K562 (cell line): Measurements from ENCODE around the gene PALM3. TPM values are rescaled to one million over a fixed set of nuclear protein-coding genes. Genes with fewer than 3 reads are reported as not detected.

ENCODE experiments used
- ADNP ChIP-seq: fragments of 200-800 bp; sonication (Bioruptor generic); IDR thresholded peaks from 2 replicates; pipeline ENCODE4 v1.6.1; 2016; ENCODE audit warnings: missing genetic modification characterization, missing compliant biosample characterization
- DACH1 ChIP-seq: fragments of 450-650 bp; IDR thresholded peaks from 2 replicates; pipeline ENCODE4 v1.6.1; 2018; ENCODE audit not compliant: partially characterized antibody
- DPF2 ChIP-seq: fragments of 450-650 bp; IDR thresholded peaks from 2 replicates; pipeline ENCODE4 v1.6.1; 2016
- FOXM1 ChIP-seq, 2 experiments: fragments of 450-650 bp in 1 of 2; sonication (generic) in 1 of 2; formaldehyde crosslinking in 1 of 2; IDR thresholded peaks; 2 replicates each; pipeline versions ENCODE4 v1.6.1 to v1.9.0; 2017 to 2022; ENCODE audit warnings: low read depth in 2 of 2, mild to moderate bottlenecking in 2 of 2, missing genetic modification reagents in 1 of 2, moderate library complexity in 1 of 2
- GABPB1 ChIP-seq: sonication (generic); formaldehyde crosslinking; IDR thresholded peaks from 2 replicates; pipeline ENCODE4 v1.8.0; 2022; ENCODE audit warnings: mild to moderate bottlenecking, missing genetic modification reagents
- GATAD2A ChIP-seq: fragments of 450-650 bp; IDR thresholded peaks from 2 replicates; pipeline ENCODE4 v1.6.1; 2017
- HNRNPL ChIP-seq: fragments of 200-400 bp; formaldehyde crosslinking; IDR thresholded peaks from 2 replicates; pipeline ENCODE4 v1.6.1; 2017; ENCODE audit warnings: low read depth, mild to moderate bottlenecking, low read length
- ILF3 ChIP-seq: fragments of 450-650 bp; IDR thresholded peaks from 2 replicates; pipeline ENCODE4 v1.6.1; 2018; ENCODE audit warnings: antibody characterized with exemption, mild to moderate bottlenecking, moderate library complexity, borderline replicate concordance
- LCOR ChIP-seq: sonication (generic); formaldehyde crosslinking; IDR thresholded peaks from 2 replicates; pipeline ENCODE4 v1.8.0; 2022; ENCODE audit warnings: mild to moderate bottlenecking, missing genetic modification reagents
- MEF2D ChIP-seq: conservative IDR thresholded peaks from 2 replicates; pipeline ENCODE4 v1.6.1; 2016; ENCODE audit warnings: low read depth, missing genetic modification characterization, missing compliant biosample characterization
- NFRKB ChIP-seq: fragments of 450-650 bp; IDR thresholded peaks from 2 replicates; pipeline ENCODE4 v1.6.1; 2016; ENCODE audit warnings: low read depth
- POLR3G ChIP-seq: IDR thresholded peaks from 2 replicates; pipeline ENCODE4 v1.6.1; 2011; ENCODE audit not compliant: insufficient read length, insufficient replicate concordance; ENCODE audit errors: extremely low read depth
- SP1 ChIP-seq: sonication (generic); formaldehyde crosslinking; IDR thresholded peaks from 2 replicates; pipeline ENCODE4 v1.8.1; 2022; ENCODE audit warnings: mild to moderate bottlenecking, missing genetic modification reagents
- TCF3 ChIP-seq: sonication (generic); formaldehyde crosslinking; IDR thresholded peaks from 2 replicates; pipeline ENCODE4 v1.4.0; 2020; ENCODE audit warnings: mild to moderate bottlenecking, missing genetic modification reagents
- TCF7 ChIP-seq: sonication (generic); IDR thresholded peaks from 2 replicates; pipeline ENCODE4 v1.6.1; 2016; ENCODE audit warnings: antibody characterized with exemption, borderline replicate concordance
- U2AF1 ChIP-seq: fragments of 200-400 bp; formaldehyde crosslinking; optimal IDR thresholded peaks from 2 replicates; pipeline ENCODE3; 2017; ENCODE audit warnings: mild to moderate bottlenecking, low read depth, low read length, moderate library complexity
- ZBTB17 ChIP-seq: fragments of 450-650 bp; formaldehyde crosslinking; IDR thresholded peaks from 2 replicates; pipeline ENCODE4 v1.4.0; 2020; ENCODE audit warnings: mild to moderate bottlenecking
- ZNF133 ChIP-seq: fragments of 250-450 bp; sonication (Bioruptor Pico); IDR thresholded peaks from 2 replicates; pipeline ENCODE4 v1.4.0; 2020; ENCODE audit warnings: mild to moderate bottlenecking
- ZNF695 ChIP-seq: fragments of 450-650 bp; formaldehyde crosslinking; IDR thresholded peaks from 2 replicates; pipeline ENCODE4 v1.4.0; 2020; ENCODE audit warnings: mild to moderate bottlenecking, moderate library complexity
- polyA plus RNA-seq, 8 experiments: library from polyadenylated mRNA; depleted of rRNA in 4 of 8; stranded (reverse) in 5 of 8; unstranded in 3 of 8; fragments of >200 nt; fragmentation: Nextera tagmentation in 2 of 8; fragmentation: Illumina TruSeq in 1 of 8; extraction: Ambion mirVana in 2 of 8; extraction: Trizol in 1 of 8; gene quantifications; 2 replicates each; pipeline versions ENCODE4 v1.2.1 to v1.2.3, GENCODE V29; 2011 to 2014; ENCODE audit warnings: inconsistent platforms in 1 of 8, missing spikeins in 1 of 8
- total RNA-seq, 7 experiments: library from RNA; depleted of rRNA in 6 of 7; stranded (reverse); fragments of >200 nt in 6 of 7; fragmentation: Illumina TruSeq in 2 of 7; extraction: Trizol in 2 of 7; gene quantifications; 2 replicates each; pipeline versions ENCODE4 v1.2.1 to v1.2.3, GENCODE V29; 2011 to 2021; ENCODE audit warnings: low replicate concordance in 1 of 7
- TF ChIP-seq, protein P1 (sequence below): fragments of 450-650 bp; IDR thresholded peaks from 2 replicates; pipeline ENCODE4 v1.6.1; 2017; ENCODE audit warnings: mild to moderate bottlenecking, moderate library complexity
- TF ChIP-seq, protein P2 (sequence below): sonication (generic); formaldehyde crosslinking; IDR thresholded peaks from 2 replicates; pipeline ENCODE4 v1.8.0; 2022; ENCODE audit warnings: missing genetic modification reagents, mild to moderate bottlenecking, borderline replicate concordance
- TF ChIP-seq, protein P3 (sequence below): fragments of 250-450 bp; sonication (Bioruptor Pico); IDR thresholded peaks from 2 replicates; pipeline ENCODE4 v1.4.0; 2020; ENCODE audit warnings: mild to moderate bottlenecking

Gene PALM3
- total and polyA plus RNA-seq, 9 of the 15 experiments (the other 6 are each of a cell fraction or from before 2014, with no cell fraction given), result 0.07 to 9.3 (median 3.3) TPM

DNA sequence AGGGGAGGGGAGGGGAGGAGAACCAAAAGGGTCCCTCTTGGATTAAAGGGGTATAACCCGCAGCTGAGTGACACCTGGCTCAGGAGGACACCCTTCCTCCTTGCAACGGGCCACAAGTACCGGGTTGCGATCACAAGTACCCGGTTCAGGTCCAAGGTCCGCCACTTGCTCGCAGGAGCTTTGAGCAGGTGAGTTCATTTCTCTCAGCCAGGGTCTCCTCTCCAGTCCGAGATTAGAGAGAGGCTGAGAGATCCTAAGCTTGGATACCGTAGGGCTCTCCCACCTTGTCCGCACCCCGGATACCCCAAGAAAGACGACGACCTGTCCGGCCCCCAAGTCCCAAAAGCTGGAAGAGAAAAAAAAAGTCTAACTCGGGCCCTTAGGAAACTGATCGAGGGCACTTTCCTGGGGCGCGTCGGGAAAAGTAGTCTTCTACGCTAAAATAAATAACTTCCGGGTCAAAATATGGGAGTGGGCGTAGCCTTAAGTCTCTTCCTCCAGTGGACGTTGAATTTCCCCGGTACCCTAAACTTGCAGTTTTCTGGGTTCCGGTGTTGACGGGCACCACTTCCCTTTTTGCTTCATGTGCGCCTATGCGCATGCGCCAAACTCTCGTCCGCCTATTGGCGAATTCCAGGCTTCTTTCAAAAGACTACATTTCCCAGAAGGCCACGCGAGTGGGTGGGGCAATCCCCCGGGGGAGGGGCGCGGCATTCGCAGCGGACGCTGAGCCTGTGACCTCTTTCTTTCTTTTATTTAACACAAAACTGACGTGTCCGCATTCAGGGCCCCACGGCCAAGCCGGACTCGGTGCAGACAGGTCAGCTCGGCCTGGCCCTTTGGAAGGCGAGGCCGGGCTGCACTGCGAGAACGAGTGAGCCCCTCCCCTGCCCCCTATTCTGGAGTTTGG, 19.3 kb upstream of the PALM3 start (continued):
- no peak for TF ChIP-seq HNRNPL
- TF ChIP-seq DACH1, result no peak
- no peak for TF ChIP-seq ZNF133
- TF ChIP-seq ZNF695 (CRISPR knock-in tag), result no peak
- peak; percentile 98 for TF ChIP-seq GABPB1
- TF ChIP-seq, protein P1, sequence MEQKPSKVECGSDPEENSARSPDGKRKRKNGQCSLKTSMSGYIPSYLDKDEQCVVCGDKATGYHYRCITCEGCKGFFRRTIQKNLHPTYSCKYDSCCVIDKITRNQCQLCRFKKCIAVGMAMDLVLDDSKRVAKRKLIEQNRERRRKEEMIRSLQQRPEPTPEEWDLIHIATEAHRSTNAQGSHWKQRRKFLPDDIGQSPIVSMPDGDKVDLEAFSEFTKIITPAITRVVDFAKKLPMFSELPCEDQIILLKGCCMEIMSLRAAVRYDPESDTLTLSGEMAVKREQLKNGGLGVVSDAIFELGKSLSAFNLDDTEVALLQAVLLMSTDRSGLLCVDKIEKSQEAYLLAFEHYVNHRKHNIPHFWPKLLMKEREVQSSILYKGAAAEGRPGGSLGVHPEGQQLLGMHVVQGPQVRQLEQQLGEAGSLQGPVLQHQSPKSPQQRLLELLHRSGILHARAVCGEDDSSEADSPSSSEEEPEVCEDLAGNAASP, result no peak
- no peak for TF ChIP-seq POLR3G
- no peak for TF ChIP-seq FOXM1 (IDR thresholded peaks at IDR 0.05; ENCODE audit: low read depth)
- no peak for TF ChIP-seq FOXM1 (CRISPR knock-in tag; IDR thresholded peaks at IDR 0.05; ENCODE audit: low read depth)
- no peak for TF ChIP-seq ADNP
- TF ChIP-seq ZBTB17 (CRISPR knock-in tag), result no peak
- TF ChIP-seq NFRKB, result no peak
- TF ChIP-seq TCF7, result no peak
- peak; percentile 84; the same call in 1 of the 2 replicates for TF ChIP-seq LCOR
- TF ChIP-seq GATAD2A, result no peak
- TF ChIP-seq SP1, result peak; percentile 97
- TF ChIP-seq ILF3, result no peak
- TF ChIP-seq, protein P2, sequence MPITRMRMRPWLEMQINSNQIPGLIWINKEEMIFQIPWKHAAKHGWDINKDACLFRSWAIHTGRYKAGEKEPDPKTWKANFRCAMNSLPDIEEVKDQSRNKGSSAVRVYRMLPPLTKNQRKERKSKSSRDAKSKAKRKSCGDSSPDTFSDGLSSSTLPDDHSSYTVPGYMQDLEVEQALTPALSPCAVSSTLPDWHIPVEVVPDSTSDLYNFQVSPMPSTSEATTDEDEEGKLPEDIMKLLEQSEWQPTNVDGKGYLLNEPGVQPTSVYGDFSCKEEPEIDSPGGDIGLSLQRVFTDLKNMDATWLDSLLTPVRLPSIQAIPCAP (CRISPR knock-in tag), result no peak
- no peak for TF ChIP-seq MEF2D (tag)
- no peak for TF ChIP-seq DPF2
- no peak for TF ChIP-seq U2AF1
- TF ChIP-seq, protein P3, sequence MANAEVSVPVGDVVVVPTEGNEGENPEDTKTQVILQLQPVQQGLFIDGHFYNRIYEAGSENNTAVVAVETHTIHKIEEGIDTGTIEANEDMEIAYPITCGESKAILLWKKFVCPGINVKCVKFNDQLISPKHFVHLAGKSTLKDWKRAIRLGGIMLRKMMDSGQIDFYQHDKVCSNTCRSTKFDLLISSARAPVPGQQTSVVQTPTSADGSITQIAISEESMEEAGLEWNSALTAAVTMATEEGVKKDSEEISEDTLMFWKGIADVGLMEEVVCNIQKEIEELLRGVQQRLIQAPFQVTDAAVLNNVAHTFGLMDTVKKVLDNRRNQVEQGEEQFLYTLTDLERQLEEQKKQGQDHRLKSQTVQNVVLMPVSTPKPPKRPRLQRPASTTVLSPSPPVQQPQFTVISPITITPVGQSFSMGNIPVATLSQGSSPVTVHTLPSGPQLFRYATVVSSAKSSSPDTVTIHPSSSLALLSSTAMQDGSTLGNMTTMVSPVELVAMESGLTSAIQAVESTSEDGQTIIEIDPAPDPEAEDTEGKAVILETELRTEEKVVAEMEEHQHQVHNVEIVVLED (CRISPR knock-in tag), result no peak; the same call in none of the 2 replicates
- peak; percentile 25; the same call in 1 of the 2 replicates for TF ChIP-seq TCF3 (CRISPR knock-in tag)
